Fibroblast of gingiva (primary cell): ENCODE measurements around the gene CREBRF.
"Not testable (repeated sequence)": the region's sequence is repeated elsewhere in the genome, so short reads cannot be mapped to it uniquely, and the experiment has no call there.

Experiments used
- DNase-seq: peaks from one replicate; pipeline ENCODE4 v3.0.0-alpha.2; 2011; ENCODE audit warnings: low read depth

CREBRF gene

GRCh38 chr5:173154619-173155018, 98.5 kb downstream of the CREBRF start:
- not testable (repeated sequence) for DNase-seq

GRCh38 chr5:173155912-173156311, 99.8 kb downstream of the CREBRF start:
- no peak for DNase-seq

- no peak for DNase-seq
Measured at GRCh38 chr5:173158366-173158765, 102.2 kb downstream of the CREBRF start.

- no peak for DNase-seq
Measured at GRCh38 chr5:173159256-173159655, 103.1 kb downstream of the CREBRF start.

- no peak for DNase-seq
Measured at GRCh38 chr5:173161148-173161547, 105.0 kb downstream of the CREBRF start.

GRCh38 chr5:173163219-173163618, 107.1 kb downstream of the CREBRF start:
- no peak for DNase-seq

- DNase-seq: no peak
Measured at GRCh38 chr5:173165177-173166016, 109.2 kb downstream of the CREBRF start.

- DNase-seq: no peak
Measured at GRCh38 chr5:173172166-173172565, 116.0 kb downstream of the CREBRF start.

GRCh38 chr5:173175523-173175922, 119.4 kb downstream of the CREBRF start:
- DNase-seq: no peak

- no peak for DNase-seq
Measured at GRCh38 chr5:173178369-173178910, 122.3 kb downstream of the CREBRF start.

- DNase-seq: no peak
Measured at GRCh38 chr5:173180331-173180730, 124.2 kb downstream of the CREBRF start.

GRCh38 chr5:173187054-173187743, 131.0 kb downstream of the CREBRF start:
- DNase-seq: no peak

GRCh38 chr5:173188280-173188679, 132.1 kb downstream of the CREBRF start:
- DNase-seq: no peak
